ENCODE measurements around the gene RPL3. TPM values are rescaled to one million over a fixed set of nuclear protein-coding genes. Genes with fewer than 3 reads are reported as not detected.

RPL3 gene
- polyA plus RNA-seq (2012; ENCODE audit: low read depth, missing spikeins) = 5,515 TPM

GRCh38 chr22:39319284-39320022 lies at the start of gene RPL3:
Gene RPL3 (minus strand): TSS chr22:39319623. CDS start chr22:39319597, 26 bp downstream.
- peak; percentile 86 for DNase-seq (ENCODE audit: insufficient read length, low spot score)
- TF ChIP-seq POU2F2 (IDR thresholded peaks at IDR 0.05; ENCODE audit: low read depth, low read length) (peak; percentile 98), PAX5 (IDR thresholded peaks at IDR 0.05; ENCODE audit: insufficient read depth, low read length, severe bottlenecking) (no peak), POLR2A (IDR thresholded peaks at IDR 0.05; ENCODE audit: low read depth, low read length) (peak; percentile 100), TAF1 (IDR thresholded peaks at IDR 0.05; ENCODE audit: low read depth, low read length) (peak; percentile 99), POLR2AphosphoS5 (IDR thresholded peaks at IDR 0.05; ENCODE audit: low read depth, low read length) (peak; percentile 100), SPI1 (IDR thresholded peaks at IDR 0.05; ENCODE audit: low read depth, low read length) (peak; percentile 36; the same call in 1 of the 2 replicates)
- peak; percentile 97 for FAIRE-seq

GRCh38 chr22:39369186-39369585 lies 49.8 kb upstream of the RPL3 start:
- TF ChIP-seq POU2F2 (IDR thresholded peaks at IDR 0.05; ENCODE audit: low read depth, low read length) (no peak), PAX5 (IDR thresholded peaks at IDR 0.05; ENCODE audit: insufficient read depth, low read length, severe bottlenecking) (no peak), SPI1 (IDR thresholded peaks at IDR 0.05; ENCODE audit: low read depth, low read length) (no peak), POLR2AphosphoS5 (IDR thresholded peaks at IDR 0.05; ENCODE audit: low read depth, low read length) (no peak), POLR2A (IDR thresholded peaks at IDR 0.05; ENCODE audit: low read depth, low read length) (no peak), TAF1 (IDR thresholded peaks at IDR 0.05; ENCODE audit: low read depth, low read length) (no peak)
- DNase-seq (ENCODE audit: insufficient read length, low spot score) (no peak), FAIRE-seq (no peak)

DNA sequence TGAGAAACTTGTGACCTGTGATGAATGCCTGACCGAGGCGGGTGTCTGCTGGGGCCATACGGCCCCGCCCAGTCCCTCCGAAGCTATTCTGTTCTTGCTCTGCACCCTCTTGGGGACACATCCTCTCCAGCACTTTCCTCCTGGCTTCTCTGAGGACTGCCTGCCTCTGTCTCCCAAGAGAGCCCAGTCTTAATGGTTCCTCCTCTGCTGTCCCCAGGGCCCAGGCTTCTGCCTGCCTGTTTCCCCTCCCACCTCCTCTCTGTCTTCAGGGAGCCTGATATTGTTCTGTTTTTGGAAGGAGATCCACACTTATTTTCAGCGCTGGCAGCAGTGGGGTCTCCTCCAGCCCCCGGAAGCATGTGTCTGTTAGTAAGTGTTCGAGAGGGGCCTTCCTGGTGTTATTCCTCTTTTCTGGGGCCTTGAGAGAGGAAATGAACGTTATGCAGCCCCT lies 49.1 kb upstream of the RPL3 start:
- TF ChIP-seq POU2F2 (IDR thresholded peaks at IDR 0.05; ENCODE audit: low read depth, low read length) (no peak), POLR2AphosphoS5 (IDR thresholded peaks at IDR 0.05; ENCODE audit: low read depth, low read length) (no peak), TAF1 (IDR thresholded peaks at IDR 0.05; ENCODE audit: low read depth, low read length) (no peak), POLR2A (IDR thresholded peaks at IDR 0.05; ENCODE audit: low read depth, low read length) (no peak), SPI1 (IDR thresholded peaks at IDR 0.05; ENCODE audit: low read depth, low read length) (no peak), PAX5 (IDR thresholded peaks at IDR 0.05; ENCODE audit: insufficient read depth, low read length, severe bottlenecking) (no peak)
- FAIRE-seq = no peak
- DNase-seq (ENCODE audit: insufficient read length, low spot score) = no peak

DNA sequence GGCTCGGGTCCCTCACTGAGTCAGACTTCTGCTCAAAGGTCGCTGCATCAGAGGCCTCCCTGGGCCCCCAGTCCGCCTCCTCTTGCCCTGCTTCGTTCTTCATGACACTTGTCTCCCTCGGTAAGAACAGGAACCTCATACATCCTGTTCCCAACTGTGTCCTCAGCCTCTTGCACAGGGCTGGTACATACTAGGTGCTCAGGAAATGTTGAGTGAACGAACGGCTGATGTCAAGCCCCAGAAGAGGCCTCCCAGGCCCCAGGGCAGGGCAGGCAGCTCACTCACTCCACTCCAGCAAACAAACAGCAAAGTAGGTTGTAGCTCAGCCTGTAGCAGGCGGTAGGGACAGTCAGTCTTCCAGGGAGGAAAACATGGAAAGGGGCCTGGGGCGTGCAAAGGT lies 47.6 kb upstream of the RPL3 start:
- DNase-seq (ENCODE audit: insufficient read length, low spot score) = no peak
- no peak for FAIRE-seq
- TF ChIP-seq PAX5 (IDR thresholded peaks at IDR 0.05; ENCODE audit: insufficient read depth, low read length, severe bottlenecking) (no peak), POLR2AphosphoS5 (IDR thresholded peaks at IDR 0.05; ENCODE audit: low read depth, low read length) (no peak), POLR2A (IDR thresholded peaks at IDR 0.05; ENCODE audit: low read depth, low read length) (no peak), TAF1 (IDR thresholded peaks at IDR 0.05; ENCODE audit: low read depth, low read length) (no peak), SPI1 (IDR thresholded peaks at IDR 0.05; ENCODE audit: low read depth, low read length) (no peak), POU2F2 (IDR thresholded peaks at IDR 0.05; ENCODE audit: low read depth, low read length) (no peak)

- FAIRE-seq (no peak), DNase-seq (ENCODE audit: insufficient read length, low spot score) (no peak)
- TF ChIP-seq POU2F2 (IDR thresholded peaks at IDR 0.05; ENCODE audit: low read depth, low read length) = no peak
- no peak for TF ChIP-seq POLR2AphosphoS5 (IDR thresholded peaks at IDR 0.05; ENCODE audit: low read depth, low read length)
- TF ChIP-seq PAX5 (IDR thresholded peaks at IDR 0.05; ENCODE audit: insufficient read depth, low read length, severe bottlenecking) = no peak
- no peak for TF ChIP-seq TAF1 (IDR thresholded peaks at IDR 0.05; ENCODE audit: low read depth, low read length)
- no peak for TF ChIP-seq SPI1 (IDR thresholded peaks at IDR 0.05; ENCODE audit: low read depth, low read length)
- TF ChIP-seq POLR2A (IDR thresholded peaks at IDR 0.05; ENCODE audit: low read depth, low read length) = no peak
Observed at GRCh38 chr22:39365492-39365780, 46.0 kb upstream of the RPL3 start.

GRCh38 chr22:39364714-39365491 lies 45.5 kb upstream of the RPL3 start:
- DNase-seq (ENCODE audit: insufficient read length, low spot score) (no peak), FAIRE-seq (no peak)
- TF ChIP-seq POU2F2 (IDR thresholded peaks at IDR 0.05; ENCODE audit: low read depth, low read length) (no peak), POLR2A (IDR thresholded peaks at IDR 0.05; ENCODE audit: low read depth, low read length) (no peak), TAF1 (IDR thresholded peaks at IDR 0.05; ENCODE audit: low read depth, low read length) (no peak), SPI1 (IDR thresholded peaks at IDR 0.05; ENCODE audit: low read depth, low read length) (no peak), POLR2AphosphoS5 (IDR thresholded peaks at IDR 0.05; ENCODE audit: low read depth, low read length) (no peak), PAX5 (IDR thresholded peaks at IDR 0.05; ENCODE audit: insufficient read depth, low read length, severe bottlenecking) (no peak)

DNA sequence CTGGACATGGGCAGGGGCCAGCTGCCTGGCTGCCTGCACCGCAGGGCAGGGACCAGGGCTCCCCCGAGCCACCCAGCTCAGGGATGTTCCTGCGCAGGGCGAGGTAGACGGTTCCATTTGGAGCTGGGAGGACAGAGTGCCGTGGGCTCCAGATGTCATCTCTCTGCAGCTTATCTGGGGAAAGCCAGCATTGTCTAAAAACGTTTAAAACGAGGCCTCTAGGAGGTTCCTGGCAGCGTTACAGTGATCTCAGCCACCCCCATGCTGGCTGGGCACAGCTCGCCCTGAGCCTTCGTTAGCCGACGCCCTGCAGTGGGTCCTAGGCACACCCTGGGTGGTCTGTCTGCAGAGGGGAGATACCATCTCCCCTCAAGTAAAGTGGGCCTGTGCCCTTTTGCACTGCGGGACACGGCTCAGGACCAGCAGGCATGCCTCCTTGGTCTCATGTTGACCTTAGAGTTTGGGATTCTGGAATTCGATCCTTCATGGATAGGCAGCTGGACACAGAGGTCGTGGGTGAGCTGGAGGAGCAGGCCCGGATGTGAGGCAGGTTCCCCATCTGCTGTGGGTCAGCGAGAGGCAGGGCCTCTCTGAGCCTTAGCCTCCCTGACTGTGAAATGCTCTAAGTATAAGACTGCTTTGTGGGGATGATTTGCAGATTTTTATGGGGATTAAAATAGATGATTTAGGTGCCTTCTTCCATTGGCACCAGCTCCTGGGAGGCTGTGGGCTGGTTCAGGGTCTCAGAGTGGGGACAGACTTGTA lies 44.5 kb upstream of the RPL3 start:
- FAIRE-seq (no peak), DNase-seq (ENCODE audit: insufficient read length, low spot score) (no peak)
- TF ChIP-seq TAF1 (IDR thresholded peaks at IDR 0.05; ENCODE audit: low read depth, low read length) (no peak), POLR2A (IDR thresholded peaks at IDR 0.05; ENCODE audit: low read depth, low read length) (no peak), POLR2AphosphoS5 (IDR thresholded peaks at IDR 0.05; ENCODE audit: low read depth, low read length) (no peak), PAX5 (IDR thresholded peaks at IDR 0.05; ENCODE audit: insufficient read depth, low read length, severe bottlenecking) (no peak), POU2F2 (IDR thresholded peaks at IDR 0.05; ENCODE audit: low read depth, low read length) (no peak), SPI1 (IDR thresholded peaks at IDR 0.05; ENCODE audit: low read depth, low read length) (no peak)

- TF ChIP-seq SPI1 (IDR thresholded peaks at IDR 0.05; ENCODE audit: low read depth, low read length) (no peak), POLR2AphosphoS5 (IDR thresholded peaks at IDR 0.05; ENCODE audit: low read depth, low read length) (no peak), PAX5 (IDR thresholded peaks at IDR 0.05; ENCODE audit: insufficient read depth, low read length, severe bottlenecking) (no peak), TAF1 (IDR thresholded peaks at IDR 0.05; ENCODE audit: low read depth, low read length) (no peak), POLR2A (IDR thresholded peaks at IDR 0.05; ENCODE audit: low read depth, low read length) (no peak), POU2F2 (IDR thresholded peaks at IDR 0.05; ENCODE audit: low read depth, low read length) (no peak)
- no peak for DNase-seq (ENCODE audit: insufficient read length, low spot score)
- FAIRE-seq = no peak
Observed at GRCh38 chr22:39362932-39363331, 43.5 kb upstream of the RPL3 start.

Data from GM12891 (cell line).